GM23338 (cell line): ENCODE results near the gene MRPL2. TPM values are rescaled to one million over a fixed set of nuclear protein-coding genes. Genes with fewer than 3 reads are reported as not detected.

ENCODE experiments used
- ATAC-seq: fragments of 200-7000 bp; cut with Tn5 transposase; 3 replicates; pipeline ENCODE4 v1.9.1; 2020
- DNase-seq: peaks from one replicate; pipeline ENCODE4 v3.0.0-alpha.2; 2015; ENCODE audit warnings: low spot score
- H2AFZ ChIP-seq: fragments of 200-600 bp; sonication (generic); 2 replicates; pipeline ENCODE4 v1.8.0; 2016; ENCODE audit warnings: antibody characterized with exemption, mild to moderate bottlenecking, moderate library complexity
- H3F3A ChIP-seq: fragments of 200-600 bp; sonication (generic); replicated peaks from 2 replicates; pipeline ENCODE4 v1.8.0; 2017; ENCODE audit warnings: antibody characterized with exemption, mixed run types, low read depth
- H3K27ac ChIP-seq: fragments of 200-600 bp; sonication (generic); 2 replicates; pipeline ENCODE4 v1.6.1; 2016; ENCODE audit warnings: low read depth
- H3K27me3 ChIP-seq: fragments of 200-600 bp; sonication (generic); 2 replicates; pipeline ENCODE4 v1.8.0; 2016; ENCODE audit warnings: mild to moderate bottlenecking, mixed run types, moderate library complexity; ENCODE audit not compliant: insufficient read depth
- H3K36me3 ChIP-seq: fragments of 200-600 bp; sonication (generic); 2 replicates; pipeline ENCODE4 v1.8.0; 2016; ENCODE audit warnings: mild to moderate bottlenecking; ENCODE audit not compliant: insufficient read depth
- H3K4me1 ChIP-seq: fragments of 200-600 bp; sonication (generic); 2 replicates; pipeline ENCODE4 v1.8.0; 2016; ENCODE audit warnings: mild to moderate bottlenecking, moderate library complexity; ENCODE audit not compliant: insufficient read depth
- H3K4me2 ChIP-seq: fragments of 200-600 bp; sonication (generic); 2 replicates; pipeline ENCODE4 v1.7.1; 2017; ENCODE audit warnings: mixed run types
- H3K4me3 ChIP-seq: fragments of 200-600 bp; sonication (generic); 2 replicates; pipeline ENCODE4 v1.6.1; 2016; ENCODE audit warnings: mixed run types
- H3K79me2 ChIP-seq: fragments of 200-600 bp; sonication (generic); replicated peaks from 2 replicates; pipeline ENCODE4 v1.8.0; 2017; ENCODE audit warnings: mild to moderate bottlenecking; ENCODE audit not compliant: insufficient read depth
- H3K9me2 ChIP-seq: fragments of 200-600 bp; sonication (generic); 2 replicates; pipeline ENCODE4 v1.8.0; 2017; ENCODE audit not compliant: insufficient read depth
- H4K20me1 ChIP-seq: fragments of 200-600 bp; sonication (generic); replicated peaks from 2 replicates; pipeline ENCODE4 v1.8.0; 2017; ENCODE audit warnings: mild to moderate bottlenecking; ENCODE audit not compliant: insufficient read depth
- H3K27ac Mint-ChIP-seq: 2 replicates; pipeline ENCODE4 v1.8.0; 2020; ENCODE audit warnings: inconsistent platforms, mild to moderate bottlenecking, moderate library complexity, mixed read lengths
- H3K27me3 Mint-ChIP-seq: 3 replicates; pipeline ENCODE4 v1.8.0; 2022; ENCODE audit warnings: low read depth, mild to moderate bottlenecking, moderate library complexity, mixed read lengths, inconsistent platforms; ENCODE audit not compliant: insufficient read depth, poor library complexity
- H3K36me3 Mint-ChIP-seq: 3 replicates; pipeline ENCODE4 v1.8.0; 2021; ENCODE audit warnings: low read depth, mild to moderate bottlenecking, inconsistent platforms, moderate library complexity, mixed read lengths
- H3K4me1 Mint-ChIP-seq: 3 replicates; pipeline ENCODE4 v1.8.0; 2020; ENCODE audit warnings: mild to moderate bottlenecking, inconsistent platforms, mixed read lengths
- H3K4me3 Mint-ChIP-seq: 3 replicates; pipeline ENCODE4 v1.8.0; 2021; ENCODE audit warnings: moderate library complexity, mild to moderate bottlenecking, inconsistent platforms, mixed read lengths
- H3K9me3 Mint-ChIP-seq: 3 replicates; pipeline ENCODE4 v1.8.0; 2020; ENCODE audit warnings: moderate library complexity, mild to moderate bottlenecking, inconsistent platforms, mixed read lengths
- CREB1 ChIP-seq: fragments of 250-450 bp; sonication (Bioruptor Pico); IDR thresholded peaks from 2 replicates; pipeline ENCODE4 v1.5.0; 2020; ENCODE audit warnings: low read depth, mild to moderate bottlenecking, moderate library complexity
- JUNB ChIP-seq: IDR thresholded peaks from one replicate; pipeline ENCODE4 v1.6.1; 2016; ENCODE audit warnings: antibody characterized with exemption; ENCODE audit not compliant: unreplicated experiment
- STAT1 ChIP-seq: IDR thresholded peaks from one replicate; pipeline ENCODE4 v1.6.1; 2016; ENCODE audit warnings: antibody characterized with exemption; ENCODE audit not compliant: unreplicated experiment
- ZNF114 ChIP-seq: fragments of 250-450 bp; sonication (Bioruptor Pico); IDR thresholded peaks from 2 replicates; pipeline ENCODE4 v1.5.0; 2020; ENCODE audit warnings: mild to moderate bottlenecking, moderate library complexity
- ZNF331 ChIP-seq: fragments of 250-450 bp; sonication (Bioruptor Pico); IDR thresholded peaks from 2 replicates; pipeline ENCODE4 v1.5.0; 2020; ENCODE audit warnings: low read depth, mild to moderate bottlenecking, moderate library complexity
- polyA plus RNA-seq: library from polyadenylated mRNA; unstranded; fragments of >200 nt; fragmentation: Nextera tagmentation; extraction: Ambion mirVana; gene quantifications from 2 replicates; pipeline ENCODE4 v1.2.1, GENCODE V29; 2016
- total RNA-seq: library from RNA; depleted of rRNA; stranded (reverse); fragments of >200 nt; shearing (Covaris generic); gene quantifications from 2 replicates; pipeline ENCODE4 v1.2.3, GENCODE V29; 2014
- TF ChIP-seq, protein P1 (sequence below): IDR thresholded peaks from one replicate; pipeline ENCODE4 v1.6.1; 2018; ENCODE audit warnings: antibody characterized with exemption; ENCODE audit not compliant: unreplicated experiment
- TF ChIP-seq, protein P2 (sequence below): IDR thresholded peaks from 2 replicates; pipeline ENCODE4 v1.6.1; 2016; ENCODE audit warnings: antibody characterized with exemption
- TF ChIP-seq, protein P3 (sequence below), 2 experiments: fragments of 200-600 bp in 1 of 2; sonication (generic) in 1 of 2; conservative IDR thresholded peaks; 2 replicates each; pipeline versions ENCODE4 v1.5.1 to v1.6.1; 2016 to 2017; ENCODE audit warnings: antibody characterized with exemption in 2 of 2, low read depth in 2 of 2, mild to moderate bottlenecking in 2 of 2, moderate library complexity in 1 of 2

Gene MRPL2
- total and polyA plus RNA-seq, 2 experiments from 2014 or later, result 32.3 to 128 TPM

DNA sequence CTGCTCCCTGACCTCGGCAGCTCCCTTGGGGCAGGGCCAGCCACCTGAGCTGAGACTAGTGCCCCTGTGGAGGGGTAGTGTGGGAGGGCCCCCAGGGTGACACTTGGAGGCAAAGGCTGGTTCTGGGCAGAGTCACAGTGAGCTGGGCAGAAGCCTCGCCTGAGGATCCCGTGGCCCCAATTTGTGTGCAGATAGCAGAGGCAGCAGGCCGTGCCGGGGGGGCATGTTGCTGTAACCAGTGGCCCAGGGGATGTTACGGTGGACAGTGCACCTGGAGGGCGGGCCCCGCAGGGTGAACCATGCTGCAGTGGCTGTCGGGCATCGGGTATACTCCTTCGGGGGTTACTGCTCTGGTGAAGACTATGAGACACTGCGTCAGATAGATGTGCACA, 42.3 kb downstream of the MRPL2 start (continued):
- TF ChIP-seq, protein P1, sequence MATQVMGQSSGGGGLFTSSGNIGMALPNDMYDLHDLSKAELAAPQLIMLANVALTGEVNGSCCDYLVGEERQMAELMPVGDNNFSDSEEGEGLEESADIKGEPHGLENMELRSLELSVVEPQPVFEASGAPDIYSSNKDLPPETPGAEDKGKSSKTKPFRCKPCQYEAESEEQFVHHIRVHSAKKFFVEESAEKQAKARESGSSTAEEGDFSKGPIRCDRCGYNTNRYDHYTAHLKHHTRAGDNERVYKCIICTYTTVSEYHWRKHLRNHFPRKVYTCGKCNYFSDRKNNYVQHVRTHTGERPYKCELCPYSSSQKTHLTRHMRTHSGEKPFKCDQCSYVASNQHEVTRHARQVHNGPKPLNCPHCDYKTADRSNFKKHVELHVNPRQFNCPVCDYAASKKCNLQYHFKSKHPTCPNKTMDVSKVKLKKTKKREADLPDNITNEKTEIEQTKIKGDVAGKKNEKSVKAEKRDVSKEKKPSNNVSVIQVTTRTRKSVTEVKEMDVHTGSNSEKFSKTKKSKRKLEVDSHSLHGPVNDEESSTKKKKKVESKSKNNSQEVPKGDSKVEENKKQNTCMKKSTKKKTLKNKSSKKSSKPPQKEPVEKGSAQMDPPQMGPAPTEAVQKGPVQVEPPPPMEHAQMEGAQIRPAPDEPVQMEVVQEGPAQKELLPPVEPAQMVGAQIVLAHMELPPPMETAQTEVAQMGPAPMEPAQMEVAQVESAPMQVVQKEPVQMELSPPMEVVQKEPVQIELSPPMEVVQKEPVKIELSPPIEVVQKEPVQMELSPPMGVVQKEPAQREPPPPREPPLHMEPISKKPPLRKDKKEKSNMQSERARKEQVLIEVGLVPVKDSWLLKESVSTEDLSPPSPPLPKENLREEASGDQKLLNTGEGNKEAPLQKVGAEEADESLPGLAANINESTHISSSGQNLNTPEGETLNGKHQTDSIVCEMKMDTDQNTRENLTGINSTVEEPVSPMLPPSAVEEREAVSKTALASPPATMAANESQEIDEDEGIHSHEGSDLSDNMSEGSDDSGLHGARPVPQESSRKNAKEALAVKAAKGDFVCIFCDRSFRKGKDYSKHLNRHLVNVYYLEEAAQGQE, result no peak
- TF ChIP-seq CREB1 (CRISPR knock-in tag) (no peak), JUNB (no peak)

DNA sequence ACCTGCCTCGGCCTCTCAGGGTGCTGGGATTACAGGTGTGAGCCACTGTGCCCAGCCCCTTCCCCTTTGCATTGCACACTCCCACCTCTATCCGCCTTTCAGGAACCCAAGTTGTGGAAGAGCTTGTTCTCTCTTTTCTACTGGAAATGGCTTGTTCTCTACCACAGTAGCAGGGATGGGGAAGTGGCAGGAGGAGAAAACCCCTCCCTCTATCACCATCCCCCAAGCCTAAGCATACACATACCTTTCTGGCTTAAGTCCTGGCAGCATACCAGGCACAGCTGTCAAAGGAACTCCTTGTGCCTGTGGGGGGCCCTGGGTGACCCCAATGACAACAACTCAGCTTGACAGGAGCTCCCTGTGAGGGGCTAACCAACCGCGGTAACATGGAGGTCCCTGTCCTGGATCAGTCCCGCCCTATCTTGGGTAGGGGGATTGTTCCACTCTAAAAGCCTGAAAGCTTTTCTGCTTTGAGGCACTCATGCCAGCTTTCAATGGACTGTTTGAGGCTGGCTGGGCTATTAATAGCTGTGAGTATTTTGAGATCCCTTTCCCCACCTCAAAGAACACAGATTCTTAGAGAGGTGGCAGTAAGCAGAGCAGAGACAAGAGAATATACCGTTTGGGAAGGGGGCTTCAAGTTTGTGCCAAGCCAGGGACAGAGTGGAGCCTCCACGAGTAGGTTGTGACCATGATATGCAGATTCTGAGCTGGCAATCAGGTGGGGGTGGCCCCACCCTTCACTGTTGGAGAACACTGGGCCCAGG, 42.9 kb downstream of the MRPL2 start:
- Histone ChIP-seq H3K4me2 (no peak overlapping the region), H3K27me3 (no peaks in the 10 kb centered on the region), H4K20me1 (peaks cover 15% of the 10 kb centered on the region), H3K9me2 (no peaks in the 10 kb centered on the region), H3K4me1 (peaks cover 23% of the 10 kb centered on the region), H3K36me3 (peaks cover 16% of the 10 kb centered on the region; the same call in 1 of the 2 replicates), H3F3A (peaks cover 22% of the 10 kb centered on the region; the same call in 1 of the 2 replicates), H3K4me3 (no peak overlapping the region), H3K27ac (no peak overlapping the region), H3K79me2 (peaks cover 45% of the 10 kb centered on the region), H2AFZ (no peak overlapping the region)
- ATAC-seq, result no peak
- TF ChIP-seq, protein P2, sequence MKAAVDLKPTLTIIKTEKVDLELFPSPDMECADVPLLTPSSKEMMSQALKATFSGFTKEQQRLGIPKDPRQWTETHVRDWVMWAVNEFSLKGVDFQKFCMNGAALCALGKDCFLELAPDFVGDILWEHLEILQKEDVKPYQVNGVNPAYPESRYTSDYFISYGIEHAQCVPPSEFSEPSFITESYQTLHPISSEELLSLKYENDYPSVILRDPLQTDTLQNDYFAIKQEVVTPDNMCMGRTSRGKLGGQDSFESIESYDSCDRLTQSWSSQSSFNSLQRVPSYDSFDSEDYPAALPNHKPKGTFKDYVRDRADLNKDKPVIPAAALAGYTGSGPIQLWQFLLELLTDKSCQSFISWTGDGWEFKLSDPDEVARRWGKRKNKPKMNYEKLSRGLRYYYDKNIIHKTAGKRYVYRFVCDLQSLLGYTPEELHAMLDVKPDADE, result no peak
- TF ChIP-seq JUNB (no peak), ZNF331 (CRISPR knock-in tag) (no peak), ZNF114 (no peak), STAT1 (no peak)
- TF ChIP-seq, protein P1, result no peak
- TF ChIP-seq, protein P3, sequence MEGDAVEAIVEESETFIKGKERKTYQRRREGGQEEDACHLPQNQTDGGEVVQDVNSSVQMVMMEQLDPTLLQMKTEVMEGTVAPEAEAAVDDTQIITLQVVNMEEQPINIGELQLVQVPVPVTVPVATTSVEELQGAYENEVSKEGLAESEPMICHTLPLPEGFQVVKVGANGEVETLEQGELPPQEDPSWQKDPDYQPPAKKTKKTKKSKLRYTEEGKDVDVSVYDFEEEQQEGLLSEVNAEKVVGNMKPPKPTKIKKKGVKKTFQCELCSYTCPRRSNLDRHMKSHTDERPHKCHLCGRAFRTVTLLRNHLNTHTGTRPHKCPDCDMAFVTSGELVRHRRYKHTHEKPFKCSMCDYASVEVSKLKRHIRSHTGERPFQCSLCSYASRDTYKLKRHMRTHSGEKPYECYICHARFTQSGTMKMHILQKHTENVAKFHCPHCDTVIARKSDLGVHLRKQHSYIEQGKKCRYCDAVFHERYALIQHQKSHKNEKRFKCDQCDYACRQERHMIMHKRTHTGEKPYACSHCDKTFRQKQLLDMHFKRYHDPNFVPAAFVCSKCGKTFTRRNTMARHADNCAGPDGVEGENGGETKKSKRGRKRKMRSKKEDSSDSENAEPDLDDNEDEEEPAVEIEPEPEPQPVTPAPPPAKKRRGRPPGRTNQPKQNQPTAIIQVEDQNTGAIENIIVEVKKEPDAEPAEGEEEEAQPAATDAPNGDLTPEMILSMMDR (conservative IDR thresholded peaks at IDR 0.05; ENCODE audit: low read depth in 2 of 2), result no peak
- peaks cover 22% of the 10 kb centered on the region for H3K27me3 Mint-ChIP-seq
- H3K27ac Mint-ChIP-seq, result peak overlapping the region; percentile 61
- H3K4me1 Mint-ChIP-seq, result peaks cover 39% of the 10 kb centered on the region
- H3K36me3 Mint-ChIP-seq, result peaks cover 59% of the 10 kb centered on the region
- DNase-seq, result no peak
- no peaks in the 10 kb centered on the region for H3K9me3 Mint-ChIP-seq
- peak overlapping the region; percentile 53 for H3K4me3 Mint-ChIP-seq
